ENCODE results near the gene KICS2.

DNA sequence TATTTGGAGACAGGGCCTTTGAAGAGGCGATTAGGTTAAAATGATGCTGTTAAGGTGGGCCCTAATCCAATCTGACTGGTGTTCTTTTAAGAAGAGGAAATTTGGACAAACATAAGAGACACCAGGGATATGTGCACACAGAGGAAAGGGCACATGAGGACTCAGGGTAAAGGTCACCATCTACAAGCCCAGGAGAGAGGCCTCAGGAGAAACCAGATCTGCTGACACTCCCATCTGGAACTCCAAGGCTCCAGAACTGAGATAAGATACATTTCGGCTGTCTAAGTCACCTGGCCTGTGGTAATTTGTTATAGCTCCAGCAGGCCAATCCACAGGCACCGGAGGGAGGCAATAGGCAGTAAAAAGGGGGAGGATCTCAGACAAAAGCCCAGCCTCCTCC, 48.6 kb downstream of the KICS2 start:
- no peak for TF ChIP-seq POLR2A (IDR thresholded peaks at IDR 0.05; ENCODE audit: low read depth, low read length)
- no peak for TF ChIP-seq POLR2AphosphoS5 (IDR thresholded peaks at IDR 0.05; ENCODE audit: low read depth, low read length)
- no peak for TF ChIP-seq TAF1 (IDR thresholded peaks at IDR 0.05; ENCODE audit: borderline replicate concordance, low read depth, low read length)

All from GM12892 (cell line).